Head of caudate nucleus (tissue), 42 donors: ENCODE results near the gene VCL.
"Not testable (repeated sequence)": the region's sequence is repeated elsewhere in the genome, so short reads cannot be mapped to it uniquely, and the experiment has no call there.

Source experiments
- DNase-seq, 42 donors: peaks; one replicate each; pipeline versions ENCODE4 v3.0.0 to v3.0.0-alpha.2; 2020 to 2021; ENCODE audit warnings: mixed read lengths in 7 of 42
- intact Hi-C: fragments of 100-400 bp; cut with DNase I; formaldehyde crosslinking; loops from one replicate; pipeline ENCODE4 v1.15.0; 2022

The VCL gene

DNA sequence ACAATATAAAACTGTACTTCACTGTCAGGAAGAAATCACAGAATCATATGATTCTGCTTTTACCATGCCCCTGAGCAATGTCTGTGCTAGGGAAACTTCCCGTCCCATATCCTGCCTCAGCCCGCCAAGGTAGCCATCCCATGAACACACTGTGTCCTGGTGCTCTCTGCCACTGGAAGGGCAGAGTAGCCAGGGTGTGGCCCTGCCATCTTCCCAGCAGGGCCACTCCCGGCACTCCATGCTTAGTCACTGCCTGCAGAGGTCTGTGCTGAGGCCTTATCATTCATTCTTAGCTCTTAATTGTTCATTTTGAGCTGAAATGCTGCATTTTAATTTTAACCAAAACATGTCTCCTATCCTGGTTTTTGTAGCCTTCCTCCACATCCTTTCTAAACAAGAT lies 120.9 kb downstream of the VCL start:
- intact Hi-C loops, result no loop called here
- DNase-seq, result no peak

DNA sequence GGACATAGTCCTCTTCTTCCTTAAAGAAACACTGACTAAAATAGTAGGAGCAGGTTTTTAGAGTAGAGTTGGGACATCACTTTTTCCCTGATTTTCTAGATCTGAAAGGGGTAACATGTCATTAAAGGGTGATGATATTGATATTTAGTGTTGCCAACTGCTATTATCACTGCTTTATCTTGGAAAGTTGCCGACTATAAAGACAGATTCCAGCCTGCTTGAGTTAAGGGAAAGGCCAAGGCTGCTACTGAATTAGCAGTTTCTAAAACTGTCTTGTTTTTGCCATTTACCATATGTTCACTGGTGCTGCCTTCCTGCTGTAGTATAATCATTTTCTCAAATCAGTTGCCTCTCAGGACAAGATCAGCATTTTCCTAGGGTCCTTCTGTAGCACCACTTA lies 123.0 kb downstream of the VCL start:
- intact Hi-C loops, result no loop called here

DNA sequence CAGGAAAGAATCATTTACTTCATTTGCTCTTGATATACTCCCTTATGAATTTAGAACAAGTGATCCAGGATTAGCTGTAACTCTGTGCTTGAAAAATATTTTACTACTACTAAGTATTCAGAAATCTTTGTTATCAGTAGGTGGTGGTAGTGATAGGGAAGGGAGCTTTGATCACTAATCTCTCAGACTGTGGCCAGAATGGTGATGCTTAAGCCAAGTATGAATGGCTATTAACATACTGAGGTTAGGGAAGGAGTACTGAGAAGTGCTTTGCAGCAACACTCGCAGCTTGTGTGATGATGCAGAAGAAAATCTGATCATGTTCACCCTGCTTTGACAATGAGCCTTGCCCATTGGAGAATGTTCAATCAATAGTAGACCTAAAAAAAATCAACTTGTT lies 123.5 kb downstream of the VCL start:
- DNase-seq, result no peak
- intact Hi-C loops, result no loop called here

More for the DNA sequence above, 123.0 kb downstream of the VCL start:
- no peak for DNase-seq

DNA sequence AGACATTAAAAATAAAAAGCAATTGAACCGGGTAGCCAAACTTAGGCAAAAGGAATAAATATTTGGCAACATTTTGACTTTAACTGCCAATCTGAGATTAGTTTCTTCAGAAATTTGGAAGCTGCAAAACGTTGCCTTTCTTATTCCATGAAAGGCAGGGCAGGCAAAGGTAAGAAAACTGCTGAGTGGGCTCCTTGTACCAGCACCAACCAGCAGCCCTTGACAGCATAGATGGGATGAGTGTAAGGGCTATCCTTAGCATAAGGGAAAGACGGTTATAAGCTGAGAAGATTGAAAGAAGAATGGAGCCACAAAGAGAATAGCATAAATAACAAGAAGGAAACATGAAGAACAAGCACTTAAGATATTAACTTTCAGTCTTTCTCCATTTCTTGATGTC lies 124.1 kb downstream of the VCL start:
- no peak for DNase-seq
- intact Hi-C loops, result no loop called here

DNA sequence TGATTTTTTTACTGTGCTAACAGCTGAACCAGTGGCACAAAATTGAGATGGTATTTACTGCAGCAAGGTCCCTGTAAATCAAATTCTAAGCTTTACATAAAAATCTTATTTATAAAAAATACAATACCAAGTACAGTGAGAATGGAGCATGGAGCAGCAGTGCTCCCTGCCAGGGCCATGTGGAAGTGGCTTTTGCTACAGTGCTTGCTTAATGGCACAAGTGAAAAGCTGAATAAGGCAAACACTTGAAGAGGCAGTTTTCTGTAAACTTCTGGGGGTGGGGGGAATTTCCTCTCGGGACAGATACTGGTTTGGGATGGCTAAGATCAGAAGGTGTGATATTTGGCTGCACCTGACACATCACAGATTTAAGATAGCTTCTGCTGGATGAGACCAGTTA lies 125.2 kb downstream of the VCL start:
- intact Hi-C loops, result no loop called here

DNA sequence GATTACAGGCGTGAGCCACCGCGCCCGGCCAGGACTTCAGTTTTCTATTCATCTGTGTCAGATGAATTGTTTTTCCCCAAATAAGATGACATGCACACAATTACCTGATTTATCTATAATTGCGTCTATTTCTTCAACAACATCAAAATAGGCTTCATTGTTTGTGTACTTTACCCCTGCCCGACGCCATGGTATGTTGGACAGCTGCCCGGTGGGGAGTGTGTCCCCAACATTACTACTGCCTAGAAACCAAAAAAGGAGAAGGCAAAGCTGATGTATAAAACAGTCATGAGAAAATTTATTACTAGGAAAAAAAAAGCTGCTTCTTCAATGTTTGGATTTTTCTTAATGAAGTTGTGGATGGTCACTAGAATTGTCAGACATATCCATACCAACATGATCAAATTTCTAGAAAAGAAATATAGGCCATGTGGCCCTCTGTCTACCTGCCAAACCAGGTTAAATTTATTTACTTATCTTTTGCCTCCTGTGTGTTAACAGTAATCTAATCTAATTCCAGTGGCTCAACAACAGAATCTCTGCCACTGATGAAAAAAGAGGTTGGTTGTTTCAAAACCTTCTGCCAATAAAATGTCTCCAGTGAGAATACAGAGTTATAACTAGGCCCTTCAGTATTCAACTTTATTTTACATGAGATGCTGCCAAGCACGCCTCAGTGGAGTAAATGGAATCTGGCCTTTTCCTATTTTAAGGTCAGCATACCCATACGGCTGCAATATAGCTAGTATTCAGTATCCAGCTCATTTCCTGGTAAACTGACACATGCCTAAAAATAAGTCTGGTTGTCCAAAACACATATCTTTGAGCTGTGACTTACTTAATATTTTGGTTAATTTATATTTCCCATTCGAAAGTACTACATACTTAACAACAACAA lies 136.3 kb downstream of the VCL start:
- no peak for DNase-seq
- intact Hi-C loops, result no loop called here

More for the DNA sequence above, 125.2 kb downstream of the VCL start:
- DNase-seq, result no peak

DNA sequence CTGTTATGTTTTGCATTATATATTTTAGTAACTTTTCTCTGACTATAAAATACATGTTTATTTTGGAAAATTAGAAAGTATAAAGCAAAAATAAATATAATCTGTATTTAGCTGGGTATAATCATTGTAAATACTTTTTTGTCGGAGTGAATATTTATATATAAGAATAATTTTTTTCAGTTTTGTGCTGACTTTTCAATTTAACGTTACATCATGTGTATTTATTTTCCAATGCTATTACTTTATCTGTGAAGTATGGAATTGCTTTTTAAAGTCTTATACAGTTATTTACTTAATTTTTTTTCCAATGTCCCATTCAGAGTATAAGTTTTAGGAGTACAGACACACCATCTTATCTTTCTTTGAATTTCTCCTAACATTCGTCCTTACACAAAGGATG lies 137.5 kb downstream of the VCL start:
- intact Hi-C loops, result no loop called here
- no peak for DNase-seq

DNA sequence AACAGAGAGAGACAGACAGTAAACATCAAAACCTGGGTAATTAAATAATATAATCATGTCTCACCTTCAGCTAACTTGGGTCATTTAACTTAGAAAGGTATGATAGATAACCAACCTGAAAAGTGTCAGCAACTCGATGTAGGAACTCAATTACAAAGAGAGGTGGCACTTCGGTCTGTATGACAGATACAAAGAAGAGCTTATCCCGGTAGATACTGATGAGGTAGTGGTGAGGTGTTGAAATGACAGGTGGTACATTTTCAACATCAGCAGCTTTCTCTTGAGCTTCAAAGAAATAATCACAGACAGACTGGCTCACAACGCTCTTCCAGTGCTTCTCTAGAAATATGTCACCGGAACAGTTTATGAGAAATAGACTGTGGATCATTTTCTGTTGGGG lies 140.1 kb downstream of the VCL start:
- no peak for DNase-seq
- intact Hi-C loops, result no loop called here

DNA sequence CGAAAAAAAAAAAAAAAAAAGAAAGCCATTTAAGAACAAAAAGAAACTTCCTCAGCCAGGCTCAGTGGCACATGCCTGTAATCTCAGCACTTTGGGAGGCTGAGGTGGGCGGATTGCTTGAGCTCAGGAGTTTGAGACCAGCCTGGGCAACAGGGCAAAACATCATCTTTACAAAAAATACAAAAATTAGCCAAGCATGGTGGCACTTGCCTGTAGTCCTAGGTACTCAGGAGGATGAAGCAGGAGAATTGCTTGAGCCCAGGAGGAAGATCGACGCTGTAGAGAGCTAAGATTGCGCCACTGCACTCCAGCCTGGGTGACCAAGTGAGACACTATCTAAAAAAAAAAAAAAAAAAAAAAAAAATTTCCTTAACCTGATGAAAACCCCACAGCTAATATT lies 140.7 kb downstream of the VCL start:
- intact Hi-C loops, DNase-seq: not testable (repeated sequence)

DNA sequence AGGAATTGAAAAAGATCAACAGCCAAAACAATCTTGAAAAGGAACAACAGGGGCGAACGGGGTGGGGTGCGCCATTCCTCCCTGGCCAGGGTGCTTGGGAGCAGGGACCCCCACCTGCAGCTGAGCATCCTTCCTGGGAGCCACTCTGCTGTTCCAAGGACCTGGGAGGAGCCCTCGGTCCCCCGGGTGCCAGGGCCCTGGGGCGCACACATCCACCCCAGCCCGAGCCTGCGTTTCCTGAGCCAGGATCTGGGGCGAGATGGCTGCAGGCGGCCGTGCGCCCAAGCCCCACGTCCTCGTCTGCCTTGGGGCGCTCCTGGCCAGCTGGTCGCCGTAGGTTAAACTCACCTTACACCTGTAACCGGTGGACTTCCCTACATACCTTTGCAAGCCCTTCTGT lies 142.1 kb downstream of the VCL start:
- no peak for DNase-seq
- intact Hi-C loops, result no loop called here

DNA sequence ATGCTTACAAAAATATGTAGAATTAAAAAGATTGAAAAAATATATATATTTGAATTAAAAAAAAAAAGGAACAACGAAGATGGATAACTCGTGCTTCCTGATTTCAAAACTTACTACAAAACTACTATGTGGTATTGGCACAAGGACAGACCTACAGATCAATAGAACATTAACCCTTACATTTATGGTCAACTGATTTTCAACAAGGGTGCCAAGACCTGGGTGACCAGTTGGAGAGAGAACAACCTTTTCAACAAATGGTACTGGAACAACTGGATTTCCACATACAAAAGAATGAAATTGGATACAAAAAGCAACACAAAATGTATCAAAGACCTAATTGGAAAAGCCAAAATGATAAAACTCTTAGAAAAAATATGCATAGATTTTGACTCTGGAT lies 142.6 kb downstream of the VCL start:
- intact Hi-C loops, result no loop called here
- no peak for DNase-seq

DNA sequence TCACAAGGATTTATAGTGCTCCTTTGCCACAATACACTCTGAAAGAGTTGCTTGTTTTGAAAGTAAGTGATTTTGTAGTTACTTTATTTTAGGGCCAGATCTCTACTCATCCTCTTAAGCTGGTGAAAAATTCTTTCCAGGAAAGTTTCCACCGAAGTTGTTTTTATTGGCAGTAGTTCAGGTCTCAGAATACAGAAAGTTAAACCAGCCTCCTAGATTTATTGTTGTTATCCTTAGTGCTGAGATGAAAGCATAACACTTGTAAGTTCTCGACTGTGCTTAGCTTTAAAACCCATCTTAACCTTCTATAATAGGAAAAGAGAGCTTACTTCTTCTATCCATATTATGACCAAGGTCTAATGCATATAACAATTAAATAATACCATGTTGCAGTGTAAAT lies 147.2 kb downstream of the VCL start:
- intact Hi-C loops, result no loop called here
- DNase-seq, result no peak

DNA sequence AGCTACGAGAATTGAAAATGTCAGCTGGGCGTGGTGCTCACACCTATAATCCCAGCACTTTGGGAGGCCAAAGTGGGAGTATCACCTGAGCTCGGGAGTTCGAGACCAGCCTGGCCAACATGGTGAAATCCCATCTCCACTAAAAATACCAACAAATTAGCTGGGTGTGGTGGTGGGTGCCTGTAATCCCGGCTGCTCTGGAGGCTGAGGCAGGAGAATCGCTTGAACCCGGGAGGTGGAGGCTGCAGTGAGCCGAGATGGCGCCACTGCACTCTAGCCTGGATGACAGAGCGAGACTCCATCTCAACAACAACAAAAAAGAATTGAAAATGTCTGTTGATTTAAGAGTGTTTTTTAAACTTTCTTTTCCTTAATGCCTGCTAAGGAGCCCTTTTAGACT lies 149.1 kb downstream of the VCL start:
- DNase-seq, intact Hi-C loops: not testable (repeated sequence)

DNA sequence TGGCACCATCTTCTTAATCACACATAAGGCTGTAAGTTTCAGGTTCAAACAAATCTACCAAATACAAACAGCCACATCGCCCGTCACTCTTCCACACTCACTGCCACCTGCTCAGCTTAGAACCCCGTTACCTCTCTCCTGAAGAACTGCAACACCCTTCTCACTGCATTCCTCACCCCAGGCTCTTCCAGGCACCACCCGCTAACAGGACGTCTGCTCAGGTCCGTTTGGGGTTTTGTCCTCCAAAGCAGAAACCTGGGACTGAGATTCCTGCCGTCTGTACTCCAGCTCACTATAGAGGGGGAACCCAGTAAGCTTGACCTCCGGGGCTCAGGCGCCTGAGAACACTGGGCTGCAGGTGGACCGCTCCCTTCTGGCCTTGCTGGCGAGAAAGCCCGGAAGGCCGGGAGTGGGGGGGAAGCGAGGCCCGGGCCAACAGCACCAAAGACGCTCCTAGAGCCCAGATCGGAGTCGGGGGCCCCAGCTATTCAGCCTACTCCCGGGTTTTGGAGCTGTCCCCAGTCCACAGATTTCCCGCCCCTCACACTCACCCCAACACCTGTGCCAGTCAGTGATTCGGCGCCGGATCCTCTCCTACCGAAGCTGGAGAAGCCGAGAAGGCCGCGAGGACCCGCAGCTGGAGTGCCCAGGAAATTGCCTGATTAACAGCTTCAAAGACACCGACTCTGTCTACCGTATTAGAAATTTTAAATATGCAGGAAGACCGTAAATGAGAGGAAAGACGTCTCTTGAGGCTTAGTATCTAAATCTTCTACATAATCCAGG lies 152.5 kb downstream of the VCL start, which contains the start of gene AP3M1:
Gene AP3M1, minus strand, starts transcription at position 625 of the 786 bp plus-strand sequence. CDS start 12,449 bp downstream, outside the sequence.
- peak; percentile 73 to 95 (median 86) for DNase-seq
- intact Hi-C loops, result loop anchor here (2.0 kb wide), 1 partner anchor 26 kb away; no protein-coding TSS in a partner anchor

DNA sequence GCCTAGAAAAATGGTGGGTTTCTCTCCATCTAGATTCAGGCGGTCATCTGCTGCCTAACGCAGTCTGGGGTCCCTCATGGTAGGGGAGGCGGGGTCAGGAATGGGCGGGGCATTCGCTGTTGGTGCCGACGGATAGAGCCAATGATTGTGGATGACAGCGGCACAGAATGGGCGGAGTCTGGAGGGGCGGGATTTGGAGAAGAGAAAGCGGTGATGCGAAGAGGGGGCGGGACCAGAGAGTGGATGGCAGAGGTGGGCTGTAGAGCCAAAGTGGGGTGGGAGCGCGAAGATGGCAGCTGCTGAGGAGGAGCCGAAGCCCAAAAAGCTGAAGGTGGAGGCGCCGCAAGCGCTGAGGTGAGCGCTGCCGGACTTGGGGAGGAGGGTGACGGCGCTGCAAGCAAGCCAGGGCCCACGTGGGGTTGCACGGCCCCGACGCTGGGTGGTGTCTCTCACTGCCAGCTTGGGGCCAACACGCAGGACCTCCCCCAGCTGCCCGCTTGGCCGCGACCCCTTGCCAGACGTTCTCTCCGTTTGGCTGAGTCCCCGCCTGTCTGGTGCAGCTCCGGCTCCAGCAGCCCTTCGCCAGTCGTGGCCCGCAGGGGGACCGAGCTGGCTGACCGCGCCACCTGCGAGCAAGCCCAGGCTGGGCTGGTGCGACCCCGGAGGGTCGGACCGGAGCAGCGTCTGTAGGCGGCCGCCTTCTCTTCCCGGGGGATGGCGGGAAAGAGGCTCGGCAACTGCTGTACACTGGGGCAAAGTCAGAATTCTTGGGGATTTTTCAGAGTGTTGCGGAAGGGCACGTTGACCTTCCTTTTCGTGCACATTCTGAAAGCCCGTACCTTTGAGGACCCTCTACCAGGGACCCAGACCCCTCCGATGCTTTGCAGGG lies 153.3 kb downstream of the VCL start, which contains the start of gene ADK:
Gene ADK, plus strand, starts transcription at position 232 of the 889 bp plus-strand sequence. Its CDS starts 58 bp downstream, at position 290.
- DNase-seq, result peak; percentile 98 to 100 (median 99)
- intact Hi-C loops, result loop anchor here (2.0 kb wide), 1 partner anchor 26 kb away; no protein-coding TSS in a partner anchor

DNA sequence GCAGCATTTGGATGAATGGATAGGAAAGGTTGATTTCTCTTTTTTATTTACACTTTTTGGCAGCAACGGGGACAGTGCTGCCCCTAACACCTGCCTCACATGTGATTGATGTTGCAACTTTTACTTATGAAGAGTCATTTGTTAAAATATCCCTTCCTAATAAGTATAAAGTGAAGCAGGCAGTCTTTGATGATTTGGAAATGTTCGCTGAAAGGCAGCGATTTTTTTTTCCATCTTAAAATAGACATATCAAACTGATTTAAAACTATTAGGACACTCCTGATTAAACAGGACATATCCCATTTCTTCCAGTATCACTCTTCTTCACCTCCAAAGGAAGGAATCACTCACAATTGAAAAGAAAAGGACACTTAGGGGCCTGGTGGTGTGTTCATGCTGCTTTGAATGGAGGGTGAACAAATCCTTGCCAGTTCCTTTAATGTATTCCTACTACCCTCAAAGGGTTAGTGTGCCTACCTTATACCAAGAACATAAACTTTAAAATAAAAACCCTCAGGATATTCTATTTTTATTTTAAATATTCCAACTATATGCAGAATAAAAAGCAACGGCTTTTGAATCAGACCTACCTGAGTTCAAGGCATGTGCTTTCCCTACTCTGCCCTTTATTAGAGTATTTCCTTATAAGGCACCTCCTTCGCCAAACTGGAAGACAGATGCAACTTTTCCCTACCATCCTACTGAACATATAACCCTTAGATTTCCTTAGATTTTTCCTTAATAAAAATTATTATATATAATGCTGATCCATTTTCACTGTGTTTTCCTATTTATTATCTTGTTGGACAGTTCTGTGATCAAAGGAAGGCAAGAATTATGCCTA lies 154.2 kb downstream of the VCL start:
- intact Hi-C loops, result loop anchor here (2.0 kb wide), 1 partner anchor 25 kb away; no protein-coding TSS in a partner anchor
- no peak for DNase-seq

DNA sequence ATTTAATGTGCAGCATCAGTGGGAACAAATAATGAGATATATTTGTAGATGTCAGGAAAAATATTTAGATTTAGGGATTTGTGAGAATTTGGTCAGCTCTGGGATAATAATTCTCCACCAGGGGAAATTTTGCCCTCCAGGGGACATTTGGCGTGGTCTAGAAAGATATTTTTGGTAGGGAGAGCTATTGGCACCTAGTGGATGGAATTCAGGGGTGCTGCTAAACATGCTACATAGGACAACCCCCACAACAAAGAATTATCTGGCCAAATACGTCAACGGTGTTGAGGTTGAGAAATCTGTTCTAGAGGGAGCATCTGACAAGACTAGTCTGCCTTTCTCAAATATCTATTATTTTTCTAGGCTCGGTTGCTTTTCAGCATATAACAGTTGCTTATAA lies 155.2 kb downstream of the VCL start:
- DNase-seq, result no peak
- intact Hi-C loops, result no loop called here

DNA sequence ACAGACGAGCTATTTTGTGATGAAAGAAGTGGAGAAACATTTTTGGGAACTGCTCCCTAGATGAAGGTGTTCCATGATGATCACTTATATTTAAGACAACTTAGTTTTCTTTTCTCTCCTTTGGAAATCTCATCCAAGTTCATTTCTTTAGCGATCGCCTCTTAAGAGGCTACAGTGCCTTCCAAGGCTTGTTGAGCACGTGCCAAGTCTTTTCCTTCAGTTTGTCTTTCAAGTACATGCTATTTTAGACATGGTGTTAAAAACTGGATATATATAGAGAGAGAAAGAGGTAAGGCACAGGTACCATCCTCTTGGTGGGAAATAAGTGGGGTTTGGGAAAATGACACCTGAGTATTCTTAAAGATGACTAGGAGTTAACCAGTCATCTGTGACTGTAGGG lies 155.8 kb downstream of the VCL start:
- intact Hi-C loops, result no loop called here
- DNase-seq, result no peak
